Measurements from ENCODE around the gene ELAC1.
A peak's percentile ranks its signal among the peaks of the same experiment; 100 is the strongest.
"Not testable (repeated sequence)": the region's sequence is repeated elsewhere in the genome, so short reads cannot be mapped to it uniquely, and the experiment has no call there.

Gene ELAC1

GRCh38 chr18:50967714-50968661 lies at the start of gene ELAC1:
Gene ELAC1, plus strand, starts transcription at chr18:50968040. Its CDS starts 6,365 bp downstream, at chr18:50974405.
- peak; percentile 53 to 63 for DNase-seq

GRCh38 chr18:50918153-50918552 lies 49.7 kb upstream of the ELAC1 start:
- DNase-seq = no peak

GRCh38 chr18:50924372-50924771 lies 43.5 kb upstream of the ELAC1 start:
- no peak for DNase-seq

DNA sequence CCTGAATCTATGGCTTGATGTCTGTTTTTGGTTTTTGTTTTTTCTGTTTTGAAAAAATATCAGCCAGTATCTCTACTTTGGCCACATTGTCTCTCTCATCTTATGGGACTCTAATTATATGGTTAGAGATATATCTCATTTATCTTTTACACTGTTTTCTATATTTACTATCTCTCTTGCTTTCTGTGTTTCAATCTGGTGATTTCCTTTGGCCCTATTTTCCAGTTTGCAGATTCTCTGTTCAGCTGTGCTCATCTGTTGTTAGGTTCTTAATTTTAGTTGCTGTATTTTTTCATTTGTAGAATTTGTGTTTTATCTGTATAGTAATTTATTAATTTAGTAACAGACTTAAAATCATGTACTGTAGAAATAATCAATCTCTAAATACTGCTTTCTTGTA lies 41.3 kb upstream of the ELAC1 start:
- no peak for DNase-seq

- no peak for DNase-seq
Measured at GRCh38 chr18:50928551-50928950, 39.3 kb upstream of the ELAC1 start.

- no peak for DNase-seq
Measured at GRCh38 chr18:50933684-50934083, 34.2 kb upstream of the ELAC1 start.

- DNase-seq = no peak
Measured at GRCh38 chr18:50934545-50935211, 33.2 kb upstream of the ELAC1 start.

GRCh38 chr18:50935493-50936191 lies 32.2 kb upstream of the ELAC1 start:
- DNase-seq = no peak

DNA sequence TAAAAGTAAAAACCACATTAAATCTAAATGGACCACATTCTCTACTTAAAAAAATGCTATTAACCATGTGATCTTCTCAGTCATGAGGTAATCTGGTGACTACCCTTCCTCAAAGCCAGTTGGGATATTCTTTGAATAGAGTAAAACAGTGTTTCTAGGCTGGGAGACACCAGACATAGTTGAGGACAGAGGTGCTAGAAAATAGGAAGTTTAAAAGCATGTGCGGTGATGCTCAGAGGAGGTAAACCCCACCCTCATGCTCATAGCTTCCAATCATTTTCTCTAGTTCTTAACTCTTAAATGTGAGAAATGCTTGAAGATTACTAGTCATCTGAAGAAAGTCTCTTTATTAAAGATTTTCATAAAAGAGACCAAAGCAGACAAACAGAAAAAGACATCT lies 30.7 kb upstream of the ELAC1 start:
- no peak for DNase-seq

- no peak for DNase-seq
Measured at GRCh38 chr18:50938912-50939311, 28.9 kb upstream of the ELAC1 start.

GRCh38 chr18:50944245-50944932 lies 23.5 kb upstream of the ELAC1 start:
- DNase-seq = peak; percentile 68 to 76

DNA sequence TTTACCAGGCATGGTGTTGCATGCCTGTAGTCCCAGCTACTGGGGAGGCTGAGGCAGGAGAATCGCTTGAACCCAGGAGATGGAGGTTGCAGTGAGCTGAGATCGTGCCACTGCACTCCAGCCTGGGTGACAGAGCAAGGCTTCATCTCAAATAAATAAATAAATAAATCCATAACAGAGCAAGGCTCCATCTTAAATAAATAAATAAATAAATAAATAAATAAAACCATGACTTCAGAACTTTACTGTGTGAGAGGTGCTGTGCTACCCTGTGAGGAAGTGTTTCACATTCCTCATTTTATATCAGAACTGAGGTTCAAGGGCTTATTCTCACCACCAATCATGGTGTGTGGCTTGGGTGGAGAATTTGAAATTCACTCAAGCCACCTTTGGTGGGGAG lies 21.9 kb upstream of the ELAC1 start:
- not testable (repeated sequence) for DNase-seq

DNA sequence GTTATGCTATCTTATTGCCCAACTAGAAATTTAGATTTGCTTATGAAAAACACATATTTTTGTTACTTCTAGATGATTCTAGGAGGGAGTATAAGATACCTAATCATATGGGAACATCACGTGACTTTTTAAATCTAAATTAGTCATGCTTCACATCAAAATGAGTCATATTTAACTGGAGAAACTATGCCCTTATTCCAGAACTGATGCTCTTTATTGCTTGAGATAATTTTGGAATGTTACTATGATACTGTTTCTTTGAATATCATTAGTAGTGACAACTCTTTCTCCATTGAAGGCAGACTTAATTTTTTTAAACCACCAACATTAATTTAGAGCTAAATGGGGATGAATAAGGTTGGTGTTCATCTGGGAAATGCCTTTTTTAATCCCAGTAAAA lies 19.9 kb upstream of the ELAC1 start:
- DNase-seq = no peak

DNA sequence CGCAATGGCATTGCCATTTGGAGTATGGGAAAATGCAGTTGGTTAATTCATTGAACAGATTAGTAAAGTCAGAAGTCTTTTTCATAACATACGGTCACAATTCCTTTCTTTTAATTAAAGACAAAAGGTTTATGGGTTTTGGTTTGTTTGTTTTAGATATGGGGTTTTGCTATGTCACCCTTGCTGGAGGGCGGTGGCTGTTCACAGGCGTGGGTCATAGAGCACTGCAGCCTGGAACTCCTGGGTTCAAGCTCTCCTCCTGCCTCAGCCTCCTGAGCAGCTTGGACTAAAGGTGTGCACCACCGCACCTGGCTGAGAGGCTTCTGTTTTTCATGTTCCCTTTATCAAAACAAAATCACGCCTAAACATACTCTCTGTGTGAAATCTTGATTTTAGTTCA lies 18.7 kb upstream of the ELAC1 start:
- DNase-seq = no peak

DNA sequence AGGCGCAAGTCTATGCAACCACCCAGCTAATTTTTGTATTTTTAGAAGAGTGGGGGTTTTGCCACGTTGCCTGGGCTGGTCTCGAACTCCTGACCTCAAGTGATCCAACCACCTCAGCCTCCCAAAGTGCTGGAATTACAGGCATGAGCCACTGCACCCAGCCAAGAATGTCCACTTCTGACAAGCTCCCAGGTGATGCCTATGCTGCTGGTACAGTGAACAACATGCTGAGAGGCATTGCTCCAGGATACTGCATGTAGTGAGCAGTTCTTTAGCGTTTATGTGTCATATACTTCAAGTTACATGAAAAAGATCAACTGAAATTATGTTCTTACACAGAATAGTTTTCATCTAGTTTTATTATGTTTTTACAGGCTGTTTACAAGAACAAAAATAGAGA lies 17.2 kb upstream of the ELAC1 start:
- no peak for DNase-seq

GRCh38 chr18:50953822-50954221 lies 14.0 kb upstream of the ELAC1 start:
- no peak for DNase-seq

DNA sequence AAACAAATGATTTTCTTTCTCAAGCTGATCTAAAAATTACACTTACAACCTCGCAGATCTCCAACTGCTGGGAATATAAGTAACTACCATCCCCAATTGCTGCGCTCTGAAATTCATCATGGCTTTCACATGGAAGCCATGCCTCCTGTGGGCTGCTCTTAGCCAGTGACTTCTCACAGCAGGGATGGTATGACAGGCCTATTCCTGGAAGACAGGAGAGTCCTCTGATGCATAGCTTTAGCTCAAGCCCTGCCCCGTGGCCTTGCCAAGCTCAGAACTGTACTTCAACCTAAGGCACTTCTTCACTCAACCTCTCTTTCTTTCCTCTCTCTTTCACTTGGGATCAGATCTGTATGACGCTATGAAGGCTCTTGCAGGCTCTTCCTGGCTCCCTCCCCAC lies 12.6 kb upstream of the ELAC1 start:
- no peak for DNase-seq

DNA sequence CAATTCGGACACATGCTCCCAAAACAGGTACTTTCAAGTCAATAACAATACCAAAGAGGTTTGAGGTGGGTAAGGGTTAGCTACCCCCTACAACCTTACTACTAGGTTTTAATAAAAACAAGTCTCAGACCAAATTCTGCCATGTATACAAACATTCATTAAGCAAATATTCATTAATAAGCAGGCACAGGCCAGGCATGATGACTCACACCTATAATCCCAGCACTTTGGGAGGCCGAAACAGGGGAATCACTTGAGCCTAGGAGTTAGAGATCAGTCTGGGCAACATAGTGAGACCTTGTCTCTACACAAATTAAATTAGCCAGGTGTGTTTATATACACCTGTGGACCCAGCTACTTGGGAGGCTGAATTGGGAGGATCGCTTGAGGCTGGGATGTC lies 11.7 kb upstream of the ELAC1 start:
- DNase-seq = no peak

DNA sequence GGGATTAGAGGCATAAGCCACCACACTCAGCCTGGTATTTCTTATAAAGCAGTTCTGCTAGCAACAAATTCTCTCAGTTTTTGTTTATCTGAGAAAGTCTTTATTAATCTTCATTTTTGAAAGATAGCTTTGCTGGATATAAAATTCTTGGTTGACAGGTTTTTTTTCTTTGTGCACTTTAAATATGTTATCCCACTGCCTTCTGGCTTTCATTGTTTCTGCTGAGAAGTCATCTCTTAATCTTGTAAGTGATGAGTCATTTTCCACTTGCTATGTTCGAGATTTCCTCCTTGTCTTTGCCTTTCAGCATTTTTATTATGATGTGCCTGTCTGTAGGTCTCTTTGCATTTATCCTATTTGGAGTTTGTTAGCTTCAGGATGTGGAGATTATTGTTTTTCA lies 5.9 kb upstream of the ELAC1 start:
- DNase-seq = peak; percentile 3 to 14

DNA sequence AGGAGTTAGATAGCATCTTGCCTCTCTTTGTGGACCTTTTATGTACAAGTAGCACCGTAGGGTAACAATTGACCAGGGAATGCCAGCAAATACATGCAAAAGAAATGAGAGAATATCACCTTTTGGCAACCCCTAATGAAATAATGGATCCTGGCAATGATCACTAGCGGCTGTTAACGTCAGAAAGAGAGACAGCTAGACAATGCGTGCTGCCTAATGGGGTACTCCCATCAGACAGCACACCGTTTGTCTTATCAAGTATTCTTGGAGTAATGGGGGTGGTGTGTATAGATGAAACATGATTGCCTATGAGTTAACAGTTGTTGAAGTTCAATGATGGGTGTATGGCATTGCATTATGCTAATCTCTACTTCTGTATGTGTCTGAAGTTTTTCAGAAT lies 1.6 kb downstream of the ELAC1 start:
- DNase-seq = no peak

- no peak for DNase-seq
Measured at GRCh38 chr18:50970006-50970405, 2.2 kb downstream of the ELAC1 start.

DNA sequence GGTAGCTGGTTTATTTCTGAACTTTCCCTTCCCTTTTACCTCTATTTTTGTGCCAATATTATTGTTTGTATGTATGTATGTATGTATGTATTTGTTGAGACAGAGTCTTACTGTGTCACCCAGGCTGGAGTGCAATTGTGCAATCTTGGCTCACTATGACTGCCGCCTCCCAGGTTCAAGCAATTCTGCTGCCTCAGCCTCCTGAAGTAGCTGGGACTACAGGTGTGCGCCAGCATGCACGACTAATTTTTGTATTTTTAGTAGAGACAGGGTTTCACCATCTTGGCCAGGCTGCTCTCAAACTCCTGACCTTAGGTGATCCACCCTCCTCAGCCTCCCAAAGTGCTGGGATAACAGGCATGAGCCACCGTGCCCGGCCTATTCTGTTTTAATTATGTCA lies 4.6 kb downstream of the ELAC1 start:
- not testable (repeated sequence) for DNase-seq
